NCI-H2196 (cell line): ENCODE data around the gene HSF2BP.
"Not testable (repeated sequence)": the region's sequence is repeated elsewhere in the genome, so short reads cannot be mapped to it uniquely, and the experiment has no call there.

Experiments
- DNase-seq: peaks from one replicate; lab custom pipeline; 2025; ENCODE audit not compliant: unreplicated experiment; lab: John Stamatoyannopoulos, UW

The HSF2BP gene

DNA sequence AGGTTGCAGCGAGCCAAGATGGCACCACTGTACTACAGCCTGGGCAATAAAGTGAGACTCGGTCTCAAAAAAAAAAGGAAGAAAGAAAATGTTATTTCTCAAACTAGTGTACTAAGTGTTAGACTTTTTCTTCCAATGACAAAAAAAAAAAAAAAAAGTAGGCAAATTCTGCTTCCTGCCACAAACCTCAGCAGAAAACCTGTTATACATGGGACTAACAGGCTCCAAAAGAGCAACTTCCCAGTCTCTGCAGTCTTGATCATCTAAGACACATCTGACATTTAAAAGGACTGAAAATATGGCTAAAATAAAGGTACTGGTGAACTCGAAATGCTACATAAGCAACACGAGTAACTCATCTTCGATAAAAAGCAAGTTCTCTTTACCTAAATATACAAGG lies 59.6 kb downstream of the HSF2BP start:
- DNase-seq: no peak

DNA sequence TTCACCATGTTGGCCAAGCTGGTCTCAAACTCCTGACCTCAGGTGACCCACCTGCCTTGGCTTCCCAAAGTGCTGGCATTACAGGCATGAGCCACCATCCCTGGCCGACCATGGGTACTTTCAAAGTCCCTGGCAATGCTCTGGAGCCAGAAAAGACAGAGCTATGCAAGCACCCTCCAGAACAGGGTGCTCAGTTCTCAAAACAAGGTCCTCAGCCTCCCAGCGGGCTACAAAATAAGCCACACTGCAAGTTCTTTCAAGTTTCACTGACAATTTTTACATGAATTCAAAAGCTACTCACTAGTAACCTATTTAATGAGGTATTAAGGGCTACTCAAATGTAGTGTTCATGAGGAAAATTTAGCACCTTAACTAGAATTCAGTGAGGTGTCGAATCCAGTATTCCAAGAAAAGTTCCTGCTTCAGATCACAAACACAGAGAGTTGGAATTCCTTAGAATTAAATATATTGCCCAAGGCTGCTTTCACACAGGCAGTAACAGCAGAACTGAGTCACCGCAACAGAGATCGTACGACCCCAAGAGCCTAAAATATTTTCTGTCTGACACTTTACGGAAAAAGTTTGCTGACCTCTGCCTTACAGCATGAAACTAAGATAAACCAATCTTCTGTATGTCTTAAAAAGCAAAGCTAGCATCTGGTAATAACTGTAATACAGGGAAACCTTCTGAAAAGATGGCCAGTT lies 60.7 kb downstream of the HSF2BP start:
- no peak for DNase-seq

DNA sequence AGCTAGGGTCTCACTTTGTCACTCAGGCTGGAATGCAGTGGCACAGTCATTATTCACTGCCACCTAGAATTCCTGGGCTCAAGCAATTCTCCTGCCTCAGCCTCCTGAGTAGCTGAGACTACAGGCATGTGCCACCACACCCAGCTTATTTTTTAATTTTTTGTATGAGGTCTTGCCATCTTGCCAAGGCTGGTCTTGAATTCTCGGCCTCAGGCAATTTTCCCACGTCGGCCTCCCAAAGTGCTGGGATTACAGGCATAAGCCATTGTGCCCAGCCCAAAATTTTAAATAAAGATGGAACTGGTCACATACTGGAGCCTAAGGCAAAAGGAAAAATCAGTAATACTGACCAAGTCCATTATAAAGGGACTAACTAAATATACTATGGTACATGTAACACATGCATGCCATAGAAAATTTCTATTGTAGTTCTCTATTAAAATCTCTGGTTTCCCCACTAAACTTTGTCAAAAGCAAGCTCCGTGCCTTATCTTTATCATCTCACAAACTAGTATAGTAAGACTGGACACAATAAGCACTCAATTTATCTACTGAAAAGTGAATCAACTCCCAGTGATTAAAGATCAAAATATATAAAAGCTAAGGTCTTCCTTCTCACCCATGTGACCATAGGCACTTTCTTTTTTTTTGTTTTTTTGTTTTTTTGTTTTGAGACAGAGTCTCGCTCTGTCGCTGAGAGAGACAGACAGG lies 61.6 kb downstream of the HSF2BP start:
- no peak for DNase-seq

DNA sequence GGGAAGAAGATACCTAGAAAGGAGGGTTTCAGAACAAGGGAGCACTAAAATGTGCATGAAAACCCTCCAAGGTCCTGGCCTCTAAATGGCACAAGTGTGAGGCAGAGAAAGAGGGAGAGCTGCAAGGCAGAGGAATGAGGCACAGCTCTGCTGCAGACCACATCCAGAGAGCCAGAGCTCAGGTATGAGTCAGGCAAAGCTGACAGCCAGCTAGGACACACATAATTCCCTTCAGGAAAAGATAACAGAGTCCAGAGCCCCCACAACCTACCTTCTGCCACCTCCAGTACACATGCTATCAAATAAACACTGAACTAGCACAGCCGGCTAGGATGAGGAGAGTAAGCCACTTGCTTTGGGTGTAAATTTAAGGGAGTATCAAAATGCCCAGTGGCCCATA lies 62.2 kb downstream of the HSF2BP start:
- DNase-seq: no peak

DNA sequence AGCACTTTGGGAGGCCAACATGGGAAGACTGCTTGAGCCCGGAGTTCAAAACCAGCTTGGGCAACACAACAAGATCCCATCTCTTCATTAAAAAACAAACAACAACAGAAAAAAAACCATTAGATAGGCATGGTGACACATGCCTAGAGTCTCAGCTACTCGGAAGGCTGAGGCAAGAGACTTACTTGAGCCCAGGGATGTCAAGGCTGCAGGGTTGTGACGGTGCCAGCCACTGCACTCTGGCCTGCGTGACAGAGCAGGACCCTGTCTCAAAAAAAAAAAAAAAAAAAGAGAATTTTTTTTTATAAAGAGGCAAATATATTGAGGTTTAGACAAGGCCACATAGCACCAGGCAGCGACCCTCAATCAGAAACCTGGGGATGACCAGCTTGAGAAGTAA lies 62.7 kb downstream of the HSF2BP start:
- DNase-seq: no peak

DNA sequence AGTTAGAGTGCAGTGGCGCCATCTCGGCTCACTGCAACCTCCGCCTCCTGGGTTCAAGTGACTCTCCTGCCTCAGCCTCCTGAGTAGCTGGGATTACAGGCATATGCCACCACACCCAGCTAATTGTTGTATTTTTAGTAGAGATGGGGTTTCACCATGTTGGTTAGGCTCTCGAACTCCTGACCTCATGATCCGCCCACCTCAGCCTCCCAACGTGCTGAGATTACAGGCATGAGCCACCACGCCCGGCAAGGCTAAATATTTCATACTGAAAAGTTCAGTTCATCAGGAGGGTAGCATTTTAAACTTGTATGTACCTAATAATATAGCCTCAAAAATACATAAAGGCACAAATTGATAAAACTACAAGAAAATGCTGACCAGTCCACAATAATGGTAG lies 63.5 kb downstream of the HSF2BP start:
- DNase-seq: not testable (repeated sequence)

DNA sequence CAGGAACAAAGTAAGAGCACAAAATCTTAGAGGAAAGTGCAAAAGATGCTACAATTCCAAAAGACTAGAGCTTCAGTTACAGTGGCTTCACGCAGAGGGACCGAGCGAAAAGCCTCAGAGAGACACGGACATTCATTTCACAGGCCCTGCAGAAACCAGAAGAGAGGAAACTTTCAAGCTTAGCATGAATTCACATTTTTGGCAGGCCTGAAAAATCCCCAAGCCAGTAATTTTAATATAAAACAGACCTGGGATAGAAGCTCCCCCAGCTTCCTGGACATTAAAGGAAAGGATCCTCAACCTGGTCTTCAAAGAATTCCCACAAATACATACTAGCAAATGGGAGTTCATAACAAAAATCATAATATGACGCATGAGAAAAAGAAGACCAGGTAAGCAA lies 66.2 kb downstream of the HSF2BP start:
- DNase-seq: no peak

DNA sequence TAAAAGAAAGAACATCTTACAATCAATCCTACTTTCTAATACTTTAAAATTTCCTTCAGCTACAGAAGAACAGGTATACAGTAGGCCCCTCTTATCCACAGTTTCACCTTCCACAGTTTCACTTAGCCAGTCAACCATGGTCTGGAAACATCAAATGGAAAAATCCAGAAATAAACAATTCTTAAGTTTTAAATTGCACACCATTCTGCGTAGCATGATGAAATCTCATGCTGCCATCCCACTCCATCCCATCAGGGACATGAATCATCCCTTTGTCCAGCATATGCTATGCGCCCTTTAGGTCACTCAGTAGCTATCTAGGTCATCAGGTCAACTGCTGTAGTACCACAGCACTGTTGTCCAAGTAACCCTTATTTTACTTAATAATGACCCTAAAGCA lies 67.7 kb downstream of the HSF2BP start:
- no peak for DNase-seq

DNA sequence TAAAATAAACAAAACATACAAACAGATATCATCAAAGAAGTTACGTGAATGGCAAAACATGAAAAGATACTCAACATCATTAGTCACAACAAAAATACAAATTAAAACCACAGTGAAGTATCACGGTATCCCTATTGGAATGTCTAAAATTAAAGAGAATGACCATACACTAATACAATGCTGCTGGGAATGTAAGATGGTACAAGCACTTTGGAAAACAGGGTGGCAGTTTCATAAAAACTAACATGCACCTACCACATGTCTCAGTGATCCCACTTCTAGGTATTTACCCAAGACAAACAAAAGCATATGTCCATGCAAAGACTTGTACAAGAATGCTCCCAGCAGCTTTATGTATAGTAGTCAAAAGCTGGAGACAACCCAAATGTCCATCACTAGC lies 69.1 kb downstream of the HSF2BP start:
- DNase-seq: no peak

DNA sequence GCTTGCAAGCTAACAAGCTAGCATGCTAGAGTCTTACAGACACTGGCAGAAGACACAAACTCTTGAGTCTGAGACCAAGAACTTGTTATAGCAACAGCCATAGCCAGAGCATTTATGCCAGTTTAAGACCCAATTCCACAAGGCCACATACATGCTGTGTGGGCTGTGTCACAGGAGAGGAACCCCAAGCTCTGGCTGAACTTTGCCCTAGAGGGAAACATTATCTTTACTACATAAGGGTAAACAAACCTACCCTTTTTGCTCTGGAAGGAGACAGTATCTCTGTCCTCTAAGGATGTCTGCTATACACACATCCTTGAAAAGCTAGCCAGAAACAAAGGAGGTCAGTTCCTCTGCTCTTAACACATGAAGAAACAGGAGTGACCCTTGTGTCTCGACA lies 70.3 kb downstream of the HSF2BP start:
- no peak for DNase-seq

DNA sequence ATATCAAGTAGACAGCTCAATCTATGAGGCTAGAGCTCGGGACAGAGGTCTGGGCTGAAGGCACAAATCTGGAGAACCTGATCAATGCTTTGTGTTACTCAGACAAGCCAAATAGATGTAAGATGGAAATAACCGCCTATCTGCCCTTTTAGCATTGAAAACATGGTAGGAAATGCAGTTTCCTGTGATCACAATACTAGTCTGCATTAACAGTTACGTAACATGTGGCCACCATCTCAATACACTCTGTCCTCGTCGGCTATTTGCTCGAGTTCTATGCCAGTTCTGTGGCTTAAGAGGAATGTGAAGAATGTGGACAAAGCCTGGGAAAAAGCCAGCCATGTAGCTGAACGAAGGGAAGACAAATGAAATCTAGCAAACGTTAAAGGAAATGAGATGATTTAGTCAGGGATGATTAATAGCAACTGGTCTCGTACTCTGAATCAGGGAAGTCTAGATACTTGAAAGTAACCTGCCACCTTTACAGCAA lies 73.3 kb downstream of the HSF2BP start:
- DNase-seq: peak; percentile 21

DNA sequence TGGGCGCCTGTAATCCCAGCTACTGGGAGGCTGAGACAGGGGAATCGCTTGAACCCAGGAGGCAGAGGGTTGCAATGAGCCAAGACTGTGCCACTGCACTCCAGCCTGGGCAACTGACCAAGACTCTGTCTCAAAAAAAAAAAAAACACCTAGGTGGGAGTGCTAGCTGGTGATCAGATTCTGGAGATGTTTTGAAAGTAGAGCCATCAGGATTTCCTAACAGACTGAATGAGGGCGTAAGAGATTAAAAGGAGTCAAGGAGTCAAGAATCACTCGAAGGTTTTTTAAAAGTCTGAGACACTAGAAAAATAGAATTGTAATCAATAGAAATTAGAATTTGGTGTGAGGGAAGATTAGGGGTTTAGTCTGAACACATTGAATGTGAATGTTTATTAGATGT lies 73.8 kb downstream of the HSF2BP start:
- no peak for DNase-seq

DNA sequence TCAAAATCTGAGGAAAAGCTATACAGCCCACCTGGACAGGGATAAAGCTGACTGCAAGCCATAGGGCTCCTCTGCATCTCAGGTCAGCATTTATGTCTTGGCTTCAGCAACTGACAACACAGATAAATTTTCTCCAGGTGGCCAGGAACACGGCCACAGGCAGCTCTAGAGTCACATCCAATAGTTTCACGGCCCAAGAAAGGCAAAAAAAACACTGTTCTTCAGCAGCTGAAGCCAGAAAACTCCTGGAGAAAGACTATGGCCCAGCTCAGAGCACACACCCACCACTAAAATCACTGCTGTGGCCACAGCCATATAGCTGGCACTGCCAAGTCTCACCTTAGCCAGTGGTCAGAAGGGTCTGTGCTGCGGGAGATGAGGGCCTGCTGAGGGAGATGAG lies 77.8 kb downstream of the HSF2BP start:
- DNase-seq: no peak

DNA sequence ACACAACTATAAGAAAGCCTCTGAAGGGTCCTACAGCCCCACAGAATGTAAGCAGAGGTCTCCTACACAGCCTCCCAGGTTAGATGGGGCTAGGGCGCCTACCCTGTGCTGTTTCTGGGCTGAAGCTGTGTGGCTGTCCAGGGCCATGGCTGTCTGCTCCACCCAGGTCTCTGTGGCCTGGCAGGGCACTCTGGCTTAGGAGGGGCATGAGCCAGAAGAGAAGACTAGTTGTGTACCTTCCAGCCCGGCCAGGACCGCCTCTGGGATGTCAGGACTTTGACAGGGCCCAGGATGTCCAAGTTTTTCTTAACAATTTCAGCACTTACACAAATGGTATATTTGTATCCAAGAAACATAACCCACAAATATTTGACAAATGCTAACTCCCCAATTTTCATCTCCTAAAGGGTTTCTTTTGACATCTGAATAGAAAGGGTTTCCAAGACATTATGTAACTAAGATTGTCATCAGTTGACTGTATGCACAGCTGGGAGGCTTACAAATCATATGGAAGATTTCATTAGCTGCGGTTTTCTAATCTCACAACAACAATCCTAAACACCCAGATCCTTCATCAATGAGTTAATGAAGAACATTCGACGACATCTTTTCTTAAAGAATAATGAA lies 80.5 kb downstream of the HSF2BP start:
- DNase-seq: no peak

DNA sequence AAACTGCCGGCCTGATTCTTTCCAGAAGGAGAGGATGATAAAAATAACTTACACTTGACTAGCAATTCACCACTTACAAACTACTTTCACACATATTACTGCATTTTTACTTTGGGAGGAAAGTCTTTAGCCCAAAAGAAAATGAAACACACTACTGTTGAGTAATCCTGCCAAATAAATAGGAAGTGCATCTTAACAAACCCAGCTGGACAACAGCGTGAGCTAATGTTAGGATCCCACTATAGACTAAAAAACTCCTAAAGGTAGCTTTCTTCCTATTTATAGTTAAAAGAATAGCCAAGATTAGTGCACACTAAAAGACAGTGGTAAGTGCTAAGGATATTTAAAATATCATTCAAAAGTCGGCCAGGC lies 83.8 kb downstream of the HSF2BP start:
- DNase-seq: no peak

DNA sequence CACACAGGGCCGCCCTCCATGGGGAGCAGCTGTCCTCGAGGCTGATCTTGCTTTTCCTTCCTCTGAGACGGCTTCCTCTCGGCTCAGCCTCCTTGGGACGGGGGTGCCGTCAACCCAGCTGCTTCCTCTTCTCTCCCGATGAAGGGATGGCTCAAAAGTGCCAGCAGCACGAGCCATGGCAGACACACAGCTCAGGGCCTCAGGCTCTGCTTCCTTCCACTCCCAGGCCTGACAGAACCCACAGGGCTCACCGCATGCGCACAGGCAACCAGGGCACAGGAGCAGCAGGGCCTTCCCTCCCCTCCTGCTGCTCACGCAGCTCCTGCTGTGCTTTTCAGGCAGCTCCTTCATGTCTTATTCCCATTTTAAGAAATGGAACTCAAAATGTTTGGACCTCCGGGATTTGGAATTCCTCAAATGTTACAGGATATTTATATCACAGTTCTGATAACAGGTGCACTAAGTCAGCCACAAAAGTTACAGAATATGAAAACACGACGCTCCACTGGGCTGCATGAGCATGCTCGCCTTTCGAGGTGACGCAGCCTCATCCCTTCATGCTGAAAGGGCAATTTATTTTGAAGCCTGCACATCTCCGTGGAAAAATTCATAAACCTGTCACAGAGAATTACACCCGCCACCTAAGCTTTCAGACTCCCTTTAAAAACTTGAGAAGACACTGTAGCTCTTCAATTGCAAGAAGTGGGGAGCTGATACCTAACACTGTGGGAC lies 84.4 kb downstream of the HSF2BP start:
- DNase-seq: no peak

DNA sequence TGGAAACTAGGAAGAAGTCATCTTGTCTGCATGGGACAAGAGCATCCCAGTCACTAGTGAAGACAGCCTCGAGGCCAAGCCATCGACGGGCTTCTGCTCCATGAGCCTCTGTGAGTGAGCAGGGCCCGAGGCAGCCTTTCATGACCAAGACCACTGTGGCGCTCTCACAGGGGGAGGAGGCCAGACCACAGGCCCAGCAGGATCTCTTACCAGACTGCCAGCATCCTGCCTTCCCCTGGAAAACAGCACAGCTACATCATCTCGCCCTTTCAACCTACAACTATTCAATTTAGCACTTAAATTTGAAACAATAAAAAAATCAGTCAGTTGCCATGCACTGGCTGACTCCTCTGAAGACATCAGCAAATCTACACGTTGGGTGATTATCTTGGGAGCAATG lies 85.4 kb downstream of the HSF2BP start:
- no peak for DNase-seq

DNA sequence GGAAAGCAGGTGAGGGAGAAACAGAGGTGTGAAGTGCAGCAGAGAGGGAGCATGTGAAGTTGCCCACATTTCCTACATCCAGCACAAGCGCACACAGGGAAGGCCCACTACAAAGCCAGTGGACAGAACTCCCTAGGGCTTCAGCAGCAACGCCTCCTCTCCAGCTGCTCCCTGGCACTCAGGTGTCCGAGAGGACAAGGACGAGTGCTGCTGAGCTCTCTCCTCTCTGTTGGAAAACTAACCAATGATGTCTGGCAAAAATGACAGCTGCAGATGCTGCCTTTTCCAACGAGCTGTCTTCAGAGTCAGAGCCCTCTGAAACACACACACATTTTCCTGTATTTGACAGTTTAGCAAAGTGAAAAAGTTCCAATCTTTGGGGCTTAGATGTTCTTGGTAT lies 86.8 kb downstream of the HSF2BP start:
- no peak for DNase-seq

DNA sequence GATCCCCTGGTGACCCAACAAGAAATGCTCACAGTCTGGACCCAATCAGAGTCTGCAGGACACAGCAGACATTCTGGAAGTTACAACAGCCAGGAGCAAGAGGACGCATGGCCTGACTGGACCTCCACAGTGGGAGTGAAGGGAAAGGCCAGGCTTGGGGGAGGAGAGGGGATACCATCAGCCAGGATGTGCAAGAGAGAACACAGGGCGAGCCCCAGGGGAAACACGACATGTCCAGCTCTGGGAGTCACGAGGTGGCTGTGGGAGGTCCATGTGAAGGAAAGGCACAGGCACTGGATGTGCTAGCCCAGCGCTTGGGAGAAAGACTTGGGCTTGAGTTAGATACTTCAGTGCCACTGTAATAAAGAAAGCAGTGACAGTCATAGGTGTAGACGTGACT lies 87.3 kb downstream of the HSF2BP start:
- no peak for DNase-seq

DNA sequence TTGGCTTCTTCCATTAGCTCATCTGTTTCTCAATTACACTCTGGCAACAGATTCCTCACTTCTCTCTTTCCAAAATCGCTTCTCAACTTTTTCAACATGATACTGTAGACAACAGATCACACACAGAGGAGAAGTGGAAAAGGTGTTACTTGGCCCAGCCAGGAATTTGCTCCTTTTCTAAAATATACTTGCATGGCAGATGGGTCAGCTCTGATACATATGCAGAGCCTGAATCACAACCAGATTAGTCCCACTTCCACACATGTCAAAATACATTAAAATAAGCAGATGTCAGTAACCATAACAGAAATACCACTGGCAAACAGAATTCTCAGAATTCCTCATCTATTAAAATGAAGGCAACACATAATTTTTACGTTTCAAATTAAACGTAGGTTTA lies 89.1 kb downstream of the HSF2BP start:
- DNase-seq: not testable (repeated sequence)

DNA sequence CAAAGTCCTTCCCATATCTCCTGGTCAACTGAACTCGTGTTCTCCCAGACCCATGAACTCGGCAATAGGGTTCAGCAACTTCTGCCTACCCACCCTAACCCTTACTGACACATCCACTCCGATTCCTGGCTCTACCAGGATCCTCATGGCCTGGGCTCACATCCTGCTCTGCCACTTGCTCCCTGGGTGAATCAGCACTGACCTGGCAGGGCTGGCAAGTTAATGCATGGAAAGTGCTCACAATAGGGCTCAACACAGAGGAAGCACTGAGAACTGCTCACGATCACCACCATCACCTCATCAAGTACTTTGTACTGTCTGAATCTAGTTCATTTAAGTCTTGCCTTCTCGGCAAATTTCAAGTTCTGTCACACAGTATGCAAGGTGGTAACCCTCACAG lies 96.8 kb downstream of the HSF2BP start:
- DNase-seq: not testable (repeated sequence)

DNA sequence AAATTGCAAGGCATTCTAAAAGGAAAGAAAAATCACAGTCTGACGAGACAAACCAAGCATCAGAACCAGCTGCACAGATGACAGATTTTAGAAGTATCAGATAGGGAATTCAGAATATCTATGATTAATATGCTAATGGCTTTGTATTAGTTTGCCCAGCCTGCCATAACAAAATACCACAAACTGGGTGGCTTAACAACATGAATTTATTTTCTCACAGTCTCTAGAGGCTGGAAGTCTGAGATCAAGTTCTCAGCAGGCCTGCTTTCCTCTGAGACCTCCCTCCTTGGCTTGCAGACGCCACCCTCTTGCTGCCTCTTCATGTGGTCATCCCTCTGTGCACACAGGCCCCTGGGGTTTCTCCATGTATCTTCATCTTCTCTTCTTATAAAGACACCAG lies 118.7 kb downstream of the HSF2BP start:
- not testable (repeated sequence) for DNase-seq
